ENCODE results near the gene LAMC1.

DNA sequence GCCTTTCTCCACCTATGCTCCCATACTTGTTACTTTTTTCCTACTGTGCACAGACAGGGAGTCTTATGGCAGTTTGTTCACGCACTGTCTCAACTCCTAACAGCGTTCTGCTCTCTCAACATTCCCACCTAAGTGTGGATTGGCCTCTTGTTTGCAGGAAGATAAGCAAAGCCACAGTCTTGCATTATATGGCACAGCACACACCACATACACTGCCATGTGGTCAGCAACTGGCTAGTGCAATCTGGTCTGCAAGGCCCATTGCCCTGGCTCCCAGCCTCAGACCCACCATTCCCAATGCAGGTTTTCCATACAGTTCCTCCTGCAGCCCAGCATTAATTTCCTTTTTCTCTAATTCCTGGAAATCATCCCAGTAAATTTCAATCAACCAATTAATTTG, 124.5 kb downstream of the LAMC1 start:
- TF ChIP-seq TCF7 (IDR thresholded peaks at IDR 0.05; ENCODE audit: borderline replicate concordance) (no peak), E2F8 (IDR thresholded peaks at IDR 0.05; ENCODE audit: low read depth, partially characterized antibody) (no peak), CTCF (IDR thresholded peaks at IDR 0.05 in 2 of 3, conservative IDR thresholded peaks at IDR 0.05 in 1 of 3; ENCODE audit: control insufficient read depth in 2 of 3, extremely low read depth in 1 of 3, insufficient read depth in 1 of 3, low read depth in 3 of 3, low read length in 3 of 3) (no peak), EZH2 (IDR thresholded peaks at IDR 0.05; ENCODE audit: borderline replicate concordance, control insufficient read depth, low read depth, low read length) (no peak), TARDBP (IDR thresholded peaks at IDR 0.05; ENCODE audit: borderline replicate concordance) (no peak), CEBPB (IDR thresholded peaks at IDR 0.05; ENCODE audit: borderline replicate concordance in 1 of 2, low read depth in 2 of 2, low read length in 2 of 2) (no peak), POLR2AphosphoS5 (IDR thresholded peaks at IDR 0.05; ENCODE audit: low read length) (no peak), NBN (IDR thresholded peaks at IDR 0.05) (no peak), ZBTB33 (IDR thresholded peaks at IDR 0.05) (no peak), SIX5 (IDR thresholded peaks at IDR 0.05; ENCODE audit: low read depth, low read length, severe bottlenecking) (no peak), CHD2 (IDR thresholded peaks at IDR 0.05; ENCODE audit: borderline replicate concordance, low read depth, low read length) (no peak), EP300 (IDR thresholded peaks at IDR 0.05; ENCODE audit: borderline replicate concordance in 1 of 2, control insufficient read depth in 1 of 2, low read depth in 2 of 2, low read length in 2 of 2) (no peak)
